WTC11 (cell line): Measurements from ENCODE around the gene NUP210. TPM values are rescaled to one million over a fixed set of nuclear protein-coding genes. Genes with fewer than 3 reads are reported as not detected.

Experiments used
- AFF4 ChIP-seq: sonication (generic); formaldehyde crosslinking; IDR thresholded peaks from 2 replicates; pipeline ENCODE4 v1.8.1; 2023; ENCODE audit warnings: mild to moderate bottlenecking, missing genetic modification reagents, borderline replicate concordance
- ATF3 ChIP-seq: sonication (generic); formaldehyde crosslinking; conservative IDR thresholded peaks from 2 replicates; pipeline ENCODE4 v1.8.1; 2022; ENCODE audit warnings: mild to moderate bottlenecking, missing genetic modification reagents
- CDX4 ChIP-seq: fragments of 250-450 bp; sonication (Bioruptor Pico); IDR thresholded peaks from 2 replicates; pipeline ENCODE4 v1.9.0; 2021; ENCODE audit warnings: moderate library complexity, mild to moderate bottlenecking, inconsistent platforms, borderline replicate concordance
- ELF4 ChIP-seq: sonication (generic); formaldehyde crosslinking; IDR thresholded peaks from 2 replicates; pipeline ENCODE4 v1.8.1; 2022; ENCODE audit warnings: low read depth, mild to moderate bottlenecking, moderate library complexity, missing genetic modification reagents
- ERG ChIP-seq: fragments of 250-450 bp; sonication (Bioruptor Pico); IDR thresholded peaks from 2 replicates; pipeline ENCODE4 v1.8.0; 2021; ENCODE audit warnings: mild to moderate bottlenecking
- ETV6 ChIP-seq: sonication (generic); formaldehyde crosslinking; IDR thresholded peaks from 2 replicates; pipeline ENCODE4 v1.8.1; 2022; ENCODE audit warnings: mild to moderate bottlenecking, missing genetic modification reagents
- FOXK1 ChIP-seq: sonication (generic); formaldehyde crosslinking; IDR thresholded peaks from 2 replicates; pipeline ENCODE4 v1.8.0; 2022; ENCODE audit warnings: mild to moderate bottlenecking, moderate library complexity, missing genetic modification reagents
- FOXP4 ChIP-seq: sonication (generic); formaldehyde crosslinking; IDR thresholded peaks from 2 replicates; pipeline ENCODE4 v1.8.0; 2022; ENCODE audit warnings: mild to moderate bottlenecking, missing genetic modification reagents
- MAX ChIP-seq: sonication (generic); formaldehyde crosslinking; IDR thresholded peaks from 2 replicates; pipeline ENCODE4 v1.8.0; 2022; ENCODE audit warnings: mild to moderate bottlenecking, missing genetic modification reagents
- MXD4 ChIP-seq: fragments of 250-450 bp; sonication (Bioruptor Pico); IDR thresholded peaks from 2 replicates; pipeline ENCODE4 v1.8.0; 2021; ENCODE audit warnings: mild to moderate bottlenecking, moderate library complexity, borderline replicate concordance
- NFATC4 ChIP-seq: fragments of 250-450 bp; sonication (Bioruptor Pico); IDR thresholded peaks from 2 replicates; pipeline ENCODE4 v1.9.0; 2021; ENCODE audit warnings: mild to moderate bottlenecking
- NR3C1 ChIP-seq: sonication (generic); formaldehyde crosslinking; conservative IDR thresholded peaks from 2 replicates; pipeline ENCODE4 v1.8.1; 2023; ENCODE audit warnings: low read depth, mild to moderate bottlenecking, missing genetic modification reagents
- PREB ChIP-seq: sonication (generic); formaldehyde crosslinking; IDR thresholded peaks from 2 replicates; pipeline ENCODE4 v1.8.1; 2022; ENCODE audit warnings: mild to moderate bottlenecking, missing genetic modification reagents, moderate library complexity, borderline replicate concordance
- SP1 ChIP-seq: sonication (generic); formaldehyde crosslinking; conservative IDR thresholded peaks from 2 replicates; pipeline ENCODE4 v1.8.1; 2022; ENCODE audit warnings: missing genetic modification reagents
- STAT6 ChIP-seq: sonication (generic); formaldehyde crosslinking; conservative IDR thresholded peaks from 2 replicates; pipeline ENCODE4 v1.8.1; 2023; ENCODE audit warnings: mild to moderate bottlenecking, low read depth, missing genetic modification reagents, moderate library complexity
- TEAD1 ChIP-seq: sonication (generic); formaldehyde crosslinking; IDR thresholded peaks from 2 replicates; pipeline ENCODE4 v1.8.0; 2022; ENCODE audit warnings: mild to moderate bottlenecking, missing genetic modification reagents
- ZNF263 ChIP-seq: sonication (generic); formaldehyde crosslinking; IDR thresholded peaks from 2 replicates; pipeline ENCODE4 v1.8.1; 2022; ENCODE audit warnings: low read depth, mild to moderate bottlenecking, moderate library complexity, missing genetic modification reagents
- ZNF281 ChIP-seq: sonication (generic); formaldehyde crosslinking; IDR thresholded peaks from 2 replicates; pipeline ENCODE4 v1.8.0; 2023; ENCODE audit warnings: mild to moderate bottlenecking, missing genetic modification reagents
- ZNF416 ChIP-seq: fragments of 250-450 bp; sonication (Bioruptor Pico); IDR thresholded peaks from 2 replicates; pipeline ENCODE4 v1.9.0; 2021; ENCODE audit warnings: mild to moderate bottlenecking, inconsistent platforms
- ZNF425 ChIP-seq: fragments of 250-450 bp; sonication (Bioruptor Pico); conservative IDR thresholded peaks from 2 replicates; pipeline ENCODE4 v1.9.0; 2021; ENCODE audit warnings: mild to moderate bottlenecking
- total RNA-seq: library from RNA; stranded (reverse); gene quantifications from 3 replicates; pipeline ENCODE4 v1.2.3, GENCODE V29; 2021

The NUP210 gene
- total RNA-seq, 1 experiment from 2014 or later, result 59.2 TPM

- TF ChIP-seq ZNF425 (CRISPR knock-in tag) (no peak), CDX4 (CRISPR knock-in tag) (no peak), NR3C1 (CRISPR knock-in tag) (no peak), ATF3 (CRISPR knock-in tag) (no peak), PREB (CRISPR knock-in tag) (no peak), MAX (CRISPR knock-in tag) (no peak), FOXP4 (CRISPR knock-in tag) (no peak; the same call in 1 of the 2 replicates), TEAD1 (no peak), SP1 (CRISPR knock-in tag) (peak; percentile 91), MXD4 (no peak), ERG (CRISPR knock-in tag) (no peak), AFF4 (no peak), FOXK1 (CRISPR knock-in tag) (no peak), ELF4 (CRISPR knock-in tag) (0 out of 2 replicates have a peak, but pooled peaks have one; percentile 7), ETV6 (CRISPR knock-in tag) (no peak), ZNF416 (CRISPR knock-in tag) (no peak), ZNF281 (no peak), NFATC4 (CRISPR knock-in tag) (no peak), STAT6 (CRISPR knock-in tag) (no peak), ZNF263 (CRISPR knock-in tag) (no peak)
Measured at GRCh38 chr3:13420045-13420830, at the start of gene NUP210 (continued).
